T47D (cell line): ENCODE measurements around the gene NUMB.
A peak's percentile ranks its signal among the peaks of the same experiment; 100 is the strongest.
"Not testable (repeated sequence)": the region's sequence is repeated elsewhere in the genome, so short reads cannot be mapped to it uniquely, and the experiment has no call there.

ENCODE experiments used
- DNase-seq, 2 experiments: peaks; one replicate each; pipeline versions ENCODE4 v3.0.0 to v3.0.0-alpha.2; 2011 to 2012; ENCODE audit warnings: low read depth in 1 of 2, low spot score in 1 of 2
- JUND ChIP-seq: IDR thresholded peaks from 2 replicates; pipeline ENCODE4 v1.6.1; 2012; ENCODE audit warnings: low read depth
- in situ Hi-C: cut with HindIII; loops from 2 replicates; pipeline ENCODE4 v1.10.0; 2016; ENCODE audit warnings: low sequenced_read_pairs, low pct_unique_long_range_greater_than_20kb

The NUMB gene

DNA sequence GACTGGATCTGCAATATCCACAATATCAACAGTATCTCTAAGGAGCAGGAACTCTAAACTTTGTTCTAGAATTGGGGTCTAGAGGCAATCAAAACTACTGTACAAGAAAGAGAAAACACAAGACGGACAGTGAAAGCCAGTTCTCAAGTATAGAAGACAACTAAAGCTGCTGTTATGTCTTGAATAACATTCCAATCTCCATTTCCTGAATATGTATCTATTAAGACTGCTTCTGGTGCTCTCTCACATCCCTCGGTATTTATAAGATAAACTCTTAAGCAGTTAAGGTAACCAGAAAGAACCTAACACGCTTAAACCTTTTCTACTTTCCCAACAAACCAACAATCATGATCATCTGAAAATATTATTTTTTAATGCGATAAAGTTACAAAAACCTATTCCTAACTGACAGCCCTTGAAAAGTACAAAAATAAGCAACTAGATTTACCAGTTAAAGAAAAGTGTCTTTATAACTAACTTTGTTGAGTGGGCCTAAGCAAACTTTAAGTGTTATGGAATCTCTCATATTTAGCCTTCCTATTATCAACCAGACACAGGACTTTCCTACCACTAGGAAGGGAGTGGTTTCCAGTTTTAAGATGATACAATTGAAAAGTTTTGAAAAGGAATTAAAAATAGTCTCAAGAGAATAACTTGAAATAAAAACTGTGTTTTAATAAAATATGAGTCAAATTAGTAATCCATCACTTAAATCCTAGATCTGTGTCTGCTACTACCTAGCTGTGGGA lies 30.7 kb downstream of the NUMB start:
- in situ Hi-C loops, result no loop called here
- no peak for DNase-seq
- no peak for TF ChIP-seq JUND

DNA sequence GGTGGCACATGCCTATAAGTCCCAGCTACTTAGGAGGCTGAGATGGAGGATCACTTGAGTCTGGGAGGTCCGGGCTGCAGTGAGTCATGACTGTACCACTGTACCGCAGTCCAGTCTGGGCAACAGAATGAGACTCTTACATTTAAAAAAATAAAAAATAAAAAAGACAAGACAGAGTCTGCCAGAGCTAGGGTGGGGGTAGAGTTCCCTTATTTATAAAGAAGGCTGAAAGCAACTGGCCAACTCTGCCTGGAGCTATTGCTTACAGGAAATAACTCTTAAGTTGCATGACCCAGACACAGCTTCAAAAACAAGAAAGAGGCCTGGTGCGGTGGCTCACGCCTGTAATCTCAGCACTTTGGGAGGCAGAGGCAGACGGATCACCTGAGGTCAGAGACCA lies 31.5 kb downstream of the NUMB start:
- in situ Hi-C loops, result no loop called here
- DNase-seq, result peak in 1 of 2 experiments; percentile 53
- TF ChIP-seq JUND, result no peak

DNA sequence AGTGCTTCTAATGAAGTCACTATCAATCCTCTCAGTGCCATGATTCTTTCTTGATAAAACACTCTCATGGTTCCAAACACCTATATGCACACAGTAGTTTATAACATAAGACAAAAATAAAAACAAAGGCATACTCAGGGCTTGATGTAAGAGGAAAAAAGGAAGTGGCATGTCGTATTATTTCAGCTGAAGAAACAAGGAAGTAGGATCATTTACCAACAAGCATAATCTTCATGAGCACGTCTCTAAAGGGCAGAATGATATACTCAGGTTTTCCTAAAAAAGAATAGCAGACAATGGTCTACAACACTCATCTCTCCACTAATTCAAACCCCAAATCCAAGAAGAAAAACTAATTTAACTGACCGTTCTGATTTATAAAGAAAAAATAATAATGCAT lies 33.9 kb downstream of the NUMB start:
- DNase-seq, result peak in 1 of 2 experiments; percentile 31
- in situ Hi-C loops, result no loop called here
- TF ChIP-seq JUND, result no peak

DNA sequence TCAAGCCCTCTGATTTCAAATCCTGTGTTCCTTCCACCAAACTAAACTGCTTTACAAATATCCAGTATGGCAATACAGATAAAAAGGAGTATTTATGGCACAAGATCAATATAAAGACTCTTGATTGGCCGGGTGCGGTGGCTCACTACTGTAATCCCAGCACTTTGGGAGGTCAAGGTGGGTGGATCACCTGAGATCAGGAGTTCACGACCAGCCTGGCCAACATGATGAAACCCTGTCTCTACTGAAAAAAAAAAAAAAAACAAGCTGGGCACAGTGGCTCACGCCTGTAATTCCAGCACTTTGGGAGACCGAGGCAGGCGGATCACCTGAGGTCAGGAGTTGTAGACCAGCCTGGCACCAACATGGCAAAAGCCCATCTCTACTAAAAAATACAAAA lies 35.3 kb downstream of the NUMB start:
- DNase-seq, in situ Hi-C loops: not testable (repeated sequence)

DNA sequence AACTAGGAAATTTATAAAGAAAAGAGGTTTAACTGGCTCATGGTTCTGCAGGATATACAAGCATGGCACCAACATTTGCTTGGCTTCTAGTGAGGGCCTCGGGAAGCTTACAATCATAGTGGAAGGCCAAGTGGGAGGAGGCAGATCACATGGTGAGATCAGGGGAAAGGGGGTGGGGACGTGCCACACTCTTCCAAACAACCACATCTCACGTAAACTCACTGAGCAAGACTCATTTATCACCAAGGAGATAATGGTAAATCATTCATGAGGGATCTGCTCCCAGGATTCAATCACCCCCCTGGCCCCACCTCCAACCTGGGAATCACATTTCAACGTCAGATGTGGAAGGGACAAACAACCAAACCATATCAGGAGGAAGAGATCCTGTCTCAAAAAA lies 35.8 kb downstream of the NUMB start:
- no peak for DNase-seq
- TF ChIP-seq JUND, result no peak
- in situ Hi-C loops, result no loop called here

DNA sequence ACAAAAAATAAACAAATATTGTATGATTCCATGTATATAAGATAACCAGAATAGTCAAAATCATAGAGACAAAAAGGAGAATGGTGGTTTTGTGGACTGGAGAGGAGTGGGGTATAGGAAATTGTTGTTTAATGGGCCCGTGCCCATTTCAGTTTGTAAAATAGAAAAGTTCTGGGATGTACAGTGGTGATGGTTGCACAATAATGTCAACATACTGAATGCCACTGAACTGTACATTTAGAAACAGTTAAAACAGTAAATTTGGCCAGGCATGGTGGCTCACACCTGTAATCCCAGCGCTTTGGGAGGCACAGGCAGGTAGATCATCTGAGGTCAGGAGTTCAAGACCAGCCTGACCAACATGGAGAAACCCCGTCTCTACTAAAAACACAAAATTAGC lies 40.1 kb downstream of the NUMB start:
- no peak for DNase-seq
- in situ Hi-C loops, result no loop called here
- TF ChIP-seq JUND, result no peak

DNA sequence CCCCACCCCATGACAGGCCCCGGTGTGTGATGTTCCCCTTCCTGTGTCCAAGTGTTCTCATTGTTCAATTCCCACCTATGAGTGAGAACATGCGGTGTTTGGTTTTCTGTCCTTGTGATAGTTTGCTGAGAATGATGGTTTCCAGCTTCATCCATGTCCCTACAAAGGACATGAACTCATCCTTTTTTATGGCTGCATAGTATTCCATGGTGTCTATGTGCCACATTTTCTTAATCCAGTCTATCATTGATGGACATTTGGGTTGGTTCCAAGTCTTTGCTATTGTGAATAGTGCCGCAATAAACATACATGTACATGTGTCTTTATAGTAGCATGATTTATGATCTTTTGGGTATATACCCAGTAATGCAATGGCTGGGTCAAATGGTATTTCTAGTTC lies 52.1 kb downstream of the NUMB start:
- DNase-seq, in situ Hi-C loops: not testable (repeated sequence)

DNA sequence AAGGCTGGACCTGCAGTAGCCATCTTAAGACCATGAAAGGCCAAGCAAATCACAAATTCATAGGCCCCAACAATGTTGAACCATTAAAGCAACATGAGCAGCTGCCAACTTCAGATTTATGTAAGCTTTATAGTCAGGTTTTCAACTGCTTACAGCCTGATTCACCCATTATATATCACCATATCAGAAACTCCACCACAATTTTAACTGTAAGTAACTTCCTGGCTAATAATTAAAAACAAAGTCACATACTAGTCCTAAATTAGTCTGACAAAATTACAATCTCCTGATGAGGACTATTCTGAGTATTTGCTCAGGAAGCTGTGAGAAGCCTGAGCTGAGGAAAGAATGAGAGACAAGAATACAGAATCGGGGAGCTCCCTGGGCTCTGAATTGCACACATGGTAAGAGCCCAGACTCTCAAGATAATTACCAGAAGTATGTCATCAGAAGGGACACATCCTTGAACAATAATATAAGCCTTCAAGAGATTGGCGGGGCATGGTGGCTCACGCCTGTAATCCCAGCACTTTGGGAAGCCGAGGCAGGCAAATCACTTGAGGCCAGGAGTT lies 55.1 kb downstream of the NUMB start:
- in situ Hi-C loops, result no loop called here
- no peak for DNase-seq
- TF ChIP-seq JUND, result no peak

DNA sequence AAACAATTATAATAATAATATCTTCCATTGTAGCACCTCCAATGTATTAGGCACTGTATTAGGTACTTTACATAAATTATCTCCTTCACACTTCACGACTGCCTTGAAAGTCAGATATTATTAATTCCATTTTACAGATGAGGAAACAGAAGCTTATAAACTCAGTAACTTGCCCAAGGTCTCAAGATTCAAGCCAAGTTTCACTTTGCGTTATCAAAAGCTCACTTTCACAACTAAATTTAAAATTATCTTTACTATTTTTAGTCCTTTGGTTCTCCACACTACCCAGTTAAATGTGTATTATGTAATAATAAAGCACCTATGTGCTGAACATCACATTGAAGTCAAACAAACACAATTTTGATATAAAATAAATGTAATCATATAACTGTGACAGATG lies 55.8 kb downstream of the NUMB start:
- no peak for DNase-seq
- TF ChIP-seq JUND, result no peak
- in situ Hi-C loops, result no loop called here

DNA sequence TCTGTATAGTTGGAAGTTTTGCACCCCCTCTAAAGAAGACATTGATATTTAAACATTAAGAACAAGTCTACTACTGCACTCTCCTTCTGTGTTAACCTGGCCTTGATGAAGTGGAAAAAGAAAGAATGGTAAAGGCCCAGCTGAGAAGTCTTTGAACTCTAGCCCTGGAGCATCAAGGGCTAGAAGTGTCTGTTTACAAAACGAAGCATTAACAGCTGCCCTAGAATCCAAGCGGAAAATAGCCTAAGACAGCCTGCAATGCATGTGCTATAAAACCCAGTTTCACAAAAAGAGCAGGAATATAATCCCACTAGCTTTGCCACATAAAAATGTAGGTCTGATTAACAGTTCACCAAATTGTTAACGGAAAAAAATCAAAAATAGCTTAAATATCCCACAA lies 60.5 kb downstream of the NUMB start:
- no peak for DNase-seq
- in situ Hi-C loops, result no loop called here
- TF ChIP-seq JUND, result no peak

DNA sequence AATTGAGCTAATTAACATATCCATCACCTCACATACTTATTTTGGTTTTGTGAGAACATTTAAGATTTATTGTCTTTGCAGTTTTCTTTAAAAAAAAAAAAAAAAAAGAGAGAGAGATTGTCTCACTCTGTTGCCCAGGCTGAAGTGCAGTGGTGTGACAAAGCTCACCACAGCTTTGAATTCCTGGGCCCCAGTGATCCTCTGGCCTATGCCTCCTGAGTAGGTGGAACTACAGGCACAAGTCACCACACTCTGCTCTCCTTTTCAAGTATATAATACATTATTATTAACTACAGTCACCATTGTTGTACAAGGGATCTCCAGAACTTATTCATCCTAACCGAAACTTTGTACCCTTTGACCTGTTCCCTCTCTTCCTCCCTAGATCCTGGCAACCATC lies 64.0 kb downstream of the NUMB start:
- TF ChIP-seq JUND, result no peak
- DNase-seq, result no peak
- in situ Hi-C loops, result no loop called here

DNA sequence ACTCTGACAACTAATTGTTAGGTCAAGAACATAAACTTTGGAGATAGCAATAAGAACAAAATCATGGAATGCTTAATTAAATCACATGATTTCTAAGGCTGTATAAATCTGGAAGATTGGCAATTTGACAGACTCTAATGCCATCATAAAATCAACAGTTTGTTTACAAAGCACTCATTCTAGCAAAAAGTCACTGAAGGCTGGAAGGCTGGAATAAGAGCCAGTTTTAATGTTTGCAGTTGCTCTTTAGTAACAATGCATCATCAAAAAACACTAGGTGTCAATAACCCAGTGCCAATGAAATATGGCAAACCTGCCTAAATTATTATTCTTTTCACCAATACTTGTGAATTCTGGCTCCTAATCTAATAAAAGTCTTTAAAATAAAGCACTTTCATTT lies 65.0 kb downstream of the NUMB start:
- in situ Hi-C loops, result no loop called here
- DNase-seq, result no peak
- no peak for TF ChIP-seq JUND

DNA sequence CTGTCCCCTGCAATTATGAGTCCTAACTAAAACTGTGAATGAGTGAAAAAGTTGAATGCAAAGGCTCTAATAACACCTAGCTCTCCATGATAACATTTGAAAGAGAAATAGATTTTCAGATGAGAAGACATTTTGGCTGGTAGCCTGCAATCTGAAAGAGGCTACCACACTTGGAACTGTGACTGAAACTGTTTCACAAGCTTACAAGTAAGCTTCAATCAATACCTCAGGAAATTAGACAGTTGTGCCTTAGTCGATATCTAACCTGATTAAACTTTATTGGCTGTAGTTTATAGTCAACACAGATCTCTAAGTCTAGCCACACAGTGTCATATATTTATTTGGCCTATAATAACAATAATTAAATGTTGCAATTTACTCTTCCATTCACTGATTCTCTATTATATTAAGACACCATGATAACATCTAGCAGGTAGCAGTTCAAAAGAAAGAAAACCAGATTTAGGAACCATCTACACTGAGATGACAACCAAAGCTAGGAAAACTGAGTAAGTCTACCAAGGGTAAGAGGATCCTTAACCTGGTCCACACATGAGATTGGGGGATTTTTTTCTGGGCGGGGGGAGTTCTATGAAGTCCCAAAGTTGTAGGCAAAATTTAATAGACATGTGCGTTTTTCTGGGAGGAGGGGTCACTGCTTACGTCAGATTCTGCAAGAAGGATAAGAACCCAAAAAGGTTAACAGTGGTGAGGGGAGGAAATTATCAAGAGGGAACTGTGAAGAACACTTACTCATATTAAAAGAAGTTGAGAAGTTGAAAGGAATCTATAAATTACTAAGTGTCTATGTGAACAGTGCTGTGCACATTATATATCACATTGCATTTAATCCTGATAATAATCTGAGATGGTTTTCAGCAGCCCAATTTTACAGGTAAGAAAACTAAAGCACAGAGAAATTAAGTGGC lies 65.8 kb downstream of the NUMB start:
- no peak for TF ChIP-seq JUND
- in situ Hi-C loops, result no loop called here
- no peak for DNase-seq

DNA sequence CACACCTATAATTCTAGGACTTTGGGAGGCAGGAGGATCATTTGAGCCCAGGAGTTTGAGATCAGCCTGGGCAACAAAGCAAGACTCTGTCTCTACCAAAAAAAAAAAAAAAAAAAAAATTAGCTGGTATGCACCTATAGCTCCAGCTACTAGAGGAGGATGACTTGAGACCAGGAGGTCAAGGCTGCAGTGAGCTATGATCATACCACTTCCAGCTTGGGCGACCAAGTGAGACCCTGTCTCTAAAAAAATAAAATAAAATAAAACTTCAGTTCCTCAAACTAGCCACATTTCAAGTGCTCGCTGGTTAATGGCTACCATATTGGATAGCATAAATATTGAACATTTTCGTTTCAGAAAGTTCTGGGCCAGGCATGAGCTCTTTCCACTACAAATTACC lies 70.5 kb downstream of the NUMB start:
- in situ Hi-C loops, DNase-seq: not testable (repeated sequence)
